ENCODE data around the gene KLHL29. TPM values are rescaled to one million over a fixed set of nuclear protein-coding genes. Genes with fewer than 3 reads are reported as not detected.

KLHL29 gene
- total RNA-seq, 1 experiment from 2014 or later = 16.7 TPM

GRCh38 chr2:23512778-23513177 lies 127.8 kb downstream of the KLHL29 start:
- intact Hi-C loops (cut with micrococcal nuclease) = no loop called here
- DNase-seq (ENCODE audit: low read depth, low spot score) (no peak), ATAC-seq (no peak)
- no peak overlapping the region for H3K4me2 ChIP-seq (ENCODE audit: low read length)
- H3K9me3 ChIP-seq (ENCODE audit: control insufficient read depth in 1 of 2, insufficient read depth in 1 of 2, low read depth in 1 of 2, low read length in 2 of 2) = no peaks in the 10 kb centered on the region
- H3K27ac ChIP-seq (ENCODE audit: low read depth, low read length) = no peak overlapping the region
- H4K20me1 ChIP-seq (ENCODE audit: insufficient read depth) = no peaks in the 10 kb centered on the region
- no peaks in the 10 kb centered on the region for H3K27me3 ChIP-seq (ENCODE audit: insufficient read depth, low read length)
- POLR2A ChIA-PET = no interaction called here
- TF ChIP-seq POLR2AphosphoS5 (IDR thresholded peaks at IDR 0.05; ENCODE audit: low read depth, low read length) = no peak
- no peak for TF ChIP-seq YY1 (IDR thresholded peaks at IDR 0.05; ENCODE audit: extremely low read depth, insufficient replicate concordance, low read depth, low read length)
- TF ChIP-seq ZFX (IDR thresholded peaks at IDR 0.05) = no peak
- TF ChIP-seq ELF1 (IDR thresholded peaks at IDR 0.05; ENCODE audit: borderline replicate concordance, low read depth) = no peak
- no peak for TF ChIP-seq SRF (IDR thresholded peaks at IDR 0.05; ENCODE audit: low read depth)
- no peaks in the 10 kb centered on the region for H3K4me1 ChIP-seq (ENCODE audit: control insufficient read depth in 1 of 2, insufficient read depth in 2 of 2, low read length in 2 of 2)
- CTCF ChIA-PET = no interaction called here
- RAD21 ChIA-PET (ENCODE audit: low non-redundant PET in 1 of 2, low total read pairs in 2 of 2, uncharacterized antibody in 2 of 2, unreplicated experiment in 2 of 2) = no interaction called here
- no peak overlapping the region for H3K9ac ChIP-seq (ENCODE audit: low read length)
- no peaks in the 10 kb centered on the region for H3K79me2 ChIP-seq (ENCODE audit: insufficient read depth, low read length)
- no peaks in the 10 kb centered on the region for H3K9me2 ChIP-seq (ENCODE audit: insufficient read depth)
- no peaks in the 10 kb centered on the region for H3K36me3 ChIP-seq (ENCODE audit: control insufficient read depth in 1 of 2, insufficient read depth in 2 of 2, low read length in 2 of 2)
- no TSS peak for BruUV-seq (replicated peaks)
- no peak overlapping the region for H3K4me3 ChIP-seq (replicated peaks in 1 of 2; ENCODE audit: low read depth in 1 of 2, low read length in 2 of 2)
- H2AFZ ChIP-seq (ENCODE audit: low read depth, low read length, poor library complexity, severe bottlenecking) = no peak overlapping the region

- Histone ChIP-seq H4K20me1 (ENCODE audit: insufficient read depth) (no peaks in the 10 kb centered on the region), H3K27me3 (ENCODE audit: insufficient read depth, low read length) (no peaks in the 10 kb centered on the region), H2AFZ (ENCODE audit: low read depth, low read length, poor library complexity, severe bottlenecking) (no peak overlapping the region), H3K79me2 (ENCODE audit: insufficient read depth, low read length) (no peaks in the 10 kb centered on the region), H3K4me3 (replicated peaks in 1 of 2; ENCODE audit: low read depth in 1 of 2, low read length in 2 of 2) (no peak overlapping the region), H3K36me3 (ENCODE audit: control insufficient read depth in 1 of 2, insufficient read depth in 2 of 2, low read length in 2 of 2) (no peaks in the 10 kb centered on the region), H3K4me1 (ENCODE audit: control insufficient read depth in 1 of 2, insufficient read depth in 2 of 2, low read length in 2 of 2) (no peaks in the 10 kb centered on the region), H3K9ac (ENCODE audit: low read length) (no peak overlapping the region), H3K9me3 (ENCODE audit: control insufficient read depth in 1 of 2, insufficient read depth in 1 of 2, low read depth in 1 of 2, low read length in 2 of 2) (no peaks in the 10 kb centered on the region), H3K9me2 (ENCODE audit: insufficient read depth) (no peaks in the 10 kb centered on the region), H3K27ac (ENCODE audit: low read depth, low read length) (no peak overlapping the region), H3K4me2 (ENCODE audit: low read length) (no peak overlapping the region)
- DNase-seq (ENCODE audit: low read depth, low spot score) (no peak), ATAC-seq (no peak)
- intact Hi-C loops (cut with micrococcal nuclease) = no loop called here
- RAD21 ChIA-PET (ENCODE audit: low non-redundant PET in 1 of 2, low total read pairs in 2 of 2, uncharacterized antibody in 2 of 2, unreplicated experiment in 2 of 2) = no interaction called here
- no TSS peak for BruUV-seq (replicated peaks)
- CTCF ChIA-PET = no interaction called here
- POLR2A ChIA-PET = no interaction called here
- no peak for TF ChIP-seq FOSL1 (IDR thresholded peaks at IDR 0.05; ENCODE audit: low read depth)
- TF ChIP-seq, protein P1, sequence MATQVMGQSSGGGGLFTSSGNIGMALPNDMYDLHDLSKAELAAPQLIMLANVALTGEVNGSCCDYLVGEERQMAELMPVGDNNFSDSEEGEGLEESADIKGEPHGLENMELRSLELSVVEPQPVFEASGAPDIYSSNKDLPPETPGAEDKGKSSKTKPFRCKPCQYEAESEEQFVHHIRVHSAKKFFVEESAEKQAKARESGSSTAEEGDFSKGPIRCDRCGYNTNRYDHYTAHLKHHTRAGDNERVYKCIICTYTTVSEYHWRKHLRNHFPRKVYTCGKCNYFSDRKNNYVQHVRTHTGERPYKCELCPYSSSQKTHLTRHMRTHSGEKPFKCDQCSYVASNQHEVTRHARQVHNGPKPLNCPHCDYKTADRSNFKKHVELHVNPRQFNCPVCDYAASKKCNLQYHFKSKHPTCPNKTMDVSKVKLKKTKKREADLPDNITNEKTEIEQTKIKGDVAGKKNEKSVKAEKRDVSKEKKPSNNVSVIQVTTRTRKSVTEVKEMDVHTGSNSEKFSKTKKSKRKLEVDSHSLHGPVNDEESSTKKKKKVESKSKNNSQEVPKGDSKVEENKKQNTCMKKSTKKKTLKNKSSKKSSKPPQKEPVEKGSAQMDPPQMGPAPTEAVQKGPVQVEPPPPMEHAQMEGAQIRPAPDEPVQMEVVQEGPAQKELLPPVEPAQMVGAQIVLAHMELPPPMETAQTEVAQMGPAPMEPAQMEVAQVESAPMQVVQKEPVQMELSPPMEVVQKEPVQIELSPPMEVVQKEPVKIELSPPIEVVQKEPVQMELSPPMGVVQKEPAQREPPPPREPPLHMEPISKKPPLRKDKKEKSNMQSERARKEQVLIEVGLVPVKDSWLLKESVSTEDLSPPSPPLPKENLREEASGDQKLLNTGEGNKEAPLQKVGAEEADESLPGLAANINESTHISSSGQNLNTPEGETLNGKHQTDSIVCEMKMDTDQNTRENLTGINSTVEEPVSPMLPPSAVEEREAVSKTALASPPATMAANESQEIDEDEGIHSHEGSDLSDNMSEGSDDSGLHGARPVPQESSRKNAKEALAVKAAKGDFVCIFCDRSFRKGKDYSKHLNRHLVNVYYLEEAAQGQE (IDR thresholded peaks at IDR 0.05; ENCODE audit: low read depth) = no peak
- TF ChIP-seq CBX3 (IDR thresholded peaks at IDR 0.05; ENCODE audit: low read depth) = no peak
- TF ChIP-seq EZH2phosphoT487 (IDR thresholded peaks at IDR 0.05; ENCODE audit: borderline replicate concordance) = no peak
- TF ChIP-seq, protein P2, sequence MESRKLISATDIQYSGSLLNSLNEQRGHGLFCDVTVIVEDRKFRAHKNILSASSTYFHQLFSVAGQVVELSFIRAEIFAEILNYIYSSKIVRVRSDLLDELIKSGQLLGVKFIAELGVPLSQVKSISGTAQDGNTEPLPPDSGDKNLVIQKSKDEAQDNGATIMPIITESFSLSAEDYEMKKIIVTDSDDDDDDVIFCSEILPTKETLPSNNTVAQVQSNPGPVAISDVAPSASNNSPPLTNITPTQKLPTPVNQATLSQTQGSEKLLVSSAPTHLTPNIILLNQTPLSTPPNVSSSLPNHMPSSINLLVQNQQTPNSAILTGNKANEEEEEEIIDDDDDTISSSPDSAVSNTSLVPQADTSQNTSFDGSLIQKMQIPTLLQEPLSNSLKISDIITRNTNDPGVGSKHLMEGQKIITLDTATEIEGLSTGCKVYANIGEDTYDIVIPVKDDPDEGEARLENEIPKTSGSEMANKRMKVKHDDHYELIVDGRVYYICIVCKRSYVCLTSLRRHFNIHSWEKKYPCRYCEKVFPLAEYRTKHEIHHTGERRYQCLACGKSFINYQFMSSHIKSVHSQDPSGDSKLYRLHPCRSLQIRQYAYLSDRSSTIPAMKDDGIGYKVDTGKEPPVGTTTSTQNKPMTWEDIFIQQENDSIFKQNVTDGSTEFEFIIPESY (IDR thresholded peaks at IDR 0.05; ENCODE audit: extremely low read depth, insufficient replicate concordance, low read length) = no peak
- no peak for TF ChIP-seq CTCF (IDR thresholded peaks at IDR 0.05 in 2 of 3, conservative IDR thresholded peaks at IDR 0.05 in 1 of 3; ENCODE audit: borderline replicate concordance in 1 of 3, insufficient read depth in 1 of 3, low read depth in 2 of 3, low read length in 2 of 3)
- TF ChIP-seq, protein P3, sequence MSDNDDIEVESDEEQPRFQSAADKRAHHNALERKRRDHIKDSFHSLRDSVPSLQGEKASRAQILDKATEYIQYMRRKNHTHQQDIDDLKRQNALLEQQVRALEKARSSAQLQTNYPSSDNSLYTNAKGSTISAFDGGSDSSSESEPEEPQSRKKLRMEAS (IDR thresholded peaks at IDR 0.05) = no peak
- no peak for TF ChIP-seq JUND (IDR thresholded peaks at IDR 0.05)
These were observed 128.4 kb downstream of the KLHL29 start for GRCh38 chr2:23513245-23513871.
